ENCODE measurements around the gene ATP1B3. TPM values are rescaled to one million over a fixed set of nuclear protein-coding genes. Genes with fewer than 3 reads are reported as not detected.

ATP1B3 gene
- total RNA-seq, 2 experiments from 2014 or later, result 22.2 to 22.5 TPM

DNA sequence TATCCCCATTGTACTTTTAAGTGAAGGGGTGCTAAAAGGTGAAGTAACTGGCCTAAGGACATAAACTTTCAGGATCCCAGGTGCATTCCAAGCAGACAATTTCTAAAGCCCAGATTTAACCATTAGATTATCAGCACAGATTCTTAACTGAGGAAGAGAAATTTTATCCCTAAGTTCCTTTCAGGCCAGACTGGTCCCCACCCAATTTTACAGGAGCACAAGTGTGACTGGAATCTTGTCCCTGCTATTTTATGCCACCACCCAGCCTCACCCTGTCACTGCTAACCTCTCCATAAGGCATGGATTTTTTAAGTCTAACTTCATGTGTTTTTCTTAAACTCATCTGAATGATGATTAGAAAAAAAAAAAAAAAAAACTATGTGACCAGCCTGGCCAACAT is 37.1 kb upstream of the ATP1B3 start:
- H3K36me3 ChIP-seq (ENCODE audit: insufficient read depth, low read length), result no peaks in the 10 kb centered on the region
- TF ChIP-seq CTCF (IDR thresholded peaks at IDR 0.05), result no peak
- H3K4me3 Mint-ChIP-seq, result no peak overlapping the region
- no peak overlapping the region for H3K27ac ChIP-seq (ENCODE audit: low read depth in 1 of 2, low read length in 2 of 2)
- H3K9me3 ChIP-seq (ENCODE audit: control insufficient read depth in 1 of 2, insufficient read depth in 1 of 2, low read length in 2 of 2), result no peaks in the 10 kb centered on the region
- H3K27me3 ChIP-seq (ENCODE audit: control insufficient read depth in 1 of 2, insufficient read depth in 2 of 2, low read length in 2 of 2), result no peaks in the 10 kb centered on the region
- no peaks in the 10 kb centered on the region for H3K36me3 Mint-ChIP-seq (ENCODE audit: low read depth)
- H3K27me3 Mint-ChIP-seq, result no peaks in the 10 kb centered on the region
- ATAC-seq (ENCODE audit: poor library complexity) (no peak), DNase-seq (no peak)
- ChIA-PET CTCF (no interaction called here), POLR2A (no interaction called here)
- intact Hi-C loops (cut with DNase I, micrococcal nuclease), result no loop called here
- no peaks in the 10 kb centered on the region for H3K9me3 Mint-ChIP-seq
- no peak overlapping the region for H3K27ac Mint-ChIP-seq
- H3K4me1 ChIP-seq (ENCODE audit: insufficient read depth, low read length), result no peaks in the 10 kb centered on the region
- H3K4me3 ChIP-seq (ENCODE audit: low read length), result no peak overlapping the region
- no peaks in the 10 kb centered on the region for H3K4me1 Mint-ChIP-seq (ENCODE audit: low read depth)

DNA sequence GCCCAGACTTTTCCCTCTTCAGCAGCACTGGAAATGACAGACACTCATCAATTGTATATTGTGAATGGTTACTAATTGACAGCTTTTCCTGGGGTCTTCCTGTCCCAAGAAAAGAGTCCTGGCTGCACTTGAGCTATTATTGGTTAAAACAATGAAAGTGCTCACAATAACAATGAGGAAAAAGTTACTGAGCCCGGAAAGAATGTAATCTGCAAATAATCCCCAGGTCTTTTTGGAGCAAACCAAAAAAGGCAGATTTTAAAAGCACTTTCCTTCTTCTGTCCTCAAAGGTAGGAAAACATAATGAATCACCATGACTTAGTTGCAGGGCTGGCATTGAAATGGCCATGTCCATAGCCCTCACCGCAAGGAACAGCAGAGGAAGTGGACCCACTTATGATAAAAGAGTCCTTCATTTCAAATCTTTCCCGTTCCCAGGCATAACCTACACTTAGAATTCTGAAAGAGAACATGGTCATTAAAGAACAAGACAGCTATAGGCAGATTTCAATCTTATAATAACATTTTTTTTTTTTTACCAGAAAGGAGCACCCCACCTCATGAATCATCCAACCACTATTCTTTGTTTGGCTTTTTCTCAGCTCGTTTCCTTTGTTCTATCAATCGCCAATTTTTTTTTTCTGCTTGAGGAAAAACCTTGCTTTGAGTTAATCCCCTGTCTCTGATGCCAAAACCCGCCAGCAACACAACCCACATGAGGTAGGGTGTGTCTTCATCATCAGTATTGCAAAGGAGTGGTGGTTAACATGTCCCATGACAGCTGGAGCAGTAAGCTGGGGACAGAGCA is 35.5 kb upstream of the ATP1B3 start:
- CTCF ChIA-PET, result interaction anchor here (0.7 kb wide), 1 partner anchor 8 kb away, joined by 3 read pairs; no protein-coding TSS in a partner anchor
- Histone ChIP-seq H3K27ac (ENCODE audit: low read depth in 1 of 2, low read length in 2 of 2) (no peak overlapping the region), H3K4me1 (ENCODE audit: insufficient read depth, low read length) (no peaks in the 10 kb centered on the region), H3K4me3 (ENCODE audit: low read length) (no peak overlapping the region), H3K27me3 (ENCODE audit: control insufficient read depth in 1 of 2, insufficient read depth in 2 of 2, low read length in 2 of 2) (no peaks in the 10 kb centered on the region), H3K36me3 (ENCODE audit: insufficient read depth, low read length) (no peaks in the 10 kb centered on the region), H3K9me3 (ENCODE audit: control insufficient read depth in 1 of 2, insufficient read depth in 1 of 2, low read length in 2 of 2) (no peaks in the 10 kb centered on the region)
- DNase-seq (peak in 1 of 14 experiments; percentile 10), ATAC-seq (ENCODE audit: poor library complexity) (no peak)
- POLR2A ChIA-PET, result no interaction called here
- intact Hi-C loops (cut with DNase I, micrococcal nuclease), result no loop called here
- H3K27me3 Mint-ChIP-seq, result no peaks in the 10 kb centered on the region
- H3K4me1 Mint-ChIP-seq (ENCODE audit: low read depth), result no peaks in the 10 kb centered on the region
- H3K4me3 Mint-ChIP-seq, result no peak overlapping the region
- no peaks in the 10 kb centered on the region for H3K36me3 Mint-ChIP-seq (ENCODE audit: low read depth)
- H3K27ac Mint-ChIP-seq, result no peak overlapping the region
- no peak for TF ChIP-seq CTCF (IDR thresholded peaks at IDR 0.05)
- H3K9me3 Mint-ChIP-seq, result no peaks in the 10 kb centered on the region

- no peak overlapping the region for H3K27ac ChIP-seq (ENCODE audit: low read depth in 1 of 2, low read length in 2 of 2)
- no peaks in the 10 kb centered on the region for H3K4me1 ChIP-seq (ENCODE audit: insufficient read depth, low read length)
- Mint-ChIP-seq H3K4me3 (no peak overlapping the region), H3K9me3 (no peaks in the 10 kb centered on the region), H3K4me1 (ENCODE audit: low read depth) (no peaks in the 10 kb centered on the region), H3K27ac (no peak overlapping the region), H3K36me3 (ENCODE audit: low read depth) (no peaks in the 10 kb centered on the region), H3K27me3 (no peaks in the 10 kb centered on the region)
- ChIA-PET CTCF (no interaction called here), POLR2A (no interaction called here)
- intact Hi-C loops (cut with DNase I, micrococcal nuclease), result no loop called here
- DNase-seq, result no peak
- H3K36me3 ChIP-seq (ENCODE audit: insufficient read depth, low read length), result no peaks in the 10 kb centered on the region
- no peaks in the 10 kb centered on the region for H3K27me3 ChIP-seq (ENCODE audit: control insufficient read depth in 1 of 2, insufficient read depth in 2 of 2, low read length in 2 of 2)
- H3K9me3 ChIP-seq (ENCODE audit: control insufficient read depth in 1 of 2, insufficient read depth in 1 of 2, low read length in 2 of 2), result no peaks in the 10 kb centered on the region
- ATAC-seq (ENCODE audit: poor library complexity), result no peak
- H3K4me3 ChIP-seq (ENCODE audit: low read length), result no peak overlapping the region
- no peak for TF ChIP-seq CTCF (IDR thresholded peaks at IDR 0.05)
Measured at GRCh38 chr3:141844108-141844507, 32.3 kb upstream of the ATP1B3 start.
